Stimulated activated CD4-positive, alpha-beta T cell treated with anti-CD3 and anti-CD28 coated beads, Interleukin-1b, Interleukin-23, amount 100 ng/mL, for 4 hours (primary cell): ENCODE results near the gene GREB1.

ENCODE experiments used
- DNase-seq, 2 donors: peaks; one replicate each; pipeline ENCODE4 v3.0.0-alpha.2; 2020; ENCODE audit warnings: low read depth in 2 of 2

The GREB1 gene

GRCh38 chr2:11581124-11581796 lies 47.4 kb downstream of the GREB1 start:
- no peak for DNase-seq

- DNase-seq: no peak
Measured at GRCh38 chr2:11581797-11582611, 48.2 kb downstream of the GREB1 start.

GRCh38 chr2:11582612-11582861 lies 48.7 kb downstream of the GREB1 start:
- DNase-seq: no peak

- peak; percentile 44 to 68 for DNase-seq
Measured at GRCh38 chr2:11582862-11583752, 49.3 kb downstream of the GREB1 start.

- peak; percentile 76 to 78 for DNase-seq
Measured at GRCh38 chr2:11583840-11584524, 50.1 kb downstream of the GREB1 start.

- DNase-seq: no peak
Measured at GRCh38 chr2:11584525-11585056, 50.7 kb downstream of the GREB1 start.

GRCh38 chr2:11585071-11585470 lies 51.2 kb downstream of the GREB1 start:
- no peak for DNase-seq

GRCh38 chr2:11588228-11589110 lies 54.6 kb downstream of the GREB1 start:
- DNase-seq: no peak

GRCh38 chr2:11589316-11589940 lies 55.6 kb downstream of the GREB1 start:
- no peak for DNase-seq

- no peak for DNase-seq
Measured at GRCh38 chr2:11590193-11590592, 56.3 kb downstream of the GREB1 start.

GRCh38 chr2:11591091-11591490 lies 57.2 kb downstream of the GREB1 start:
- no peak for DNase-seq

- DNase-seq: no peak
Measured at GRCh38 chr2:11592671-11593574, 59.1 kb downstream of the GREB1 start.

- DNase-seq: no peak
Measured at GRCh38 chr2:11596801-11597200, 63.0 kb downstream of the GREB1 start.

- no peak for DNase-seq
Measured at GRCh38 chr2:11597538-11598225, 63.8 kb downstream of the GREB1 start.

GRCh38 chr2:11598228-11598731 lies 64.4 kb downstream of the GREB1 start:
- DNase-seq: no peak

GRCh38 chr2:11602563-11603204 lies 68.8 kb downstream of the GREB1 start:
- no peak for DNase-seq

GRCh38 chr2:11610624-11611242 lies 76.9 kb downstream of the GREB1 start:
- DNase-seq: no peak
